Measurements from ENCODE around the gene MCM7. TPM values are rescaled to one million over a fixed set of nuclear protein-coding genes. Genes with fewer than 3 reads are reported as not detected.

MCM7 gene
- total and polyA plus RNA-seq, 2 of the 13 experiments (the other 11 are each of a cell fraction or from before 2014, with no cell fraction given): 84.5 to 214 TPM

GRCh38 chr7:100100420-100101015 is 679 bp downstream of the MCM7 start (continued):
- TF ChIP-seq ZNF503 (CRISPR knock-in tag; IDR thresholded peaks at IDR 0.05) (peak; percentile 58; the same call in 1 of the 2 replicates), ZBTB20 (CRISPR knock-in tag; IDR thresholded peaks at IDR 0.05; ENCODE audit: borderline replicate concordance, low read depth) (peak; percentile 51; the same call in 1 of the 2 replicates), KLF6 (CRISPR knock-in tag; IDR thresholded peaks at IDR 0.05) (peak; percentile 85), ZNF33A (CRISPR knock-in tag; IDR thresholded peaks at IDR 0.05; ENCODE audit: borderline replicate concordance) (no peak; the same call in 1 of the 2 replicates), HMG20A (CRISPR knock-in tag; IDR thresholded peaks at IDR 0.05; ENCODE audit: borderline replicate concordance) (peak; percentile 25; the same call in 1 of the 2 replicates), ZNF383 (CRISPR knock-in tag; IDR thresholded peaks at IDR 0.05; ENCODE audit: borderline replicate concordance) (0 out of 2 replicates have a peak, but pooled peaks have one; percentile 56), CREM (IDR thresholded peaks at IDR 0.05) (peak; percentile 52; the same call in 1 of the 2 replicates), CREM (CRISPR knock-in tag; IDR thresholded peaks at IDR 0.05) (0 out of 2 replicates have a peak, but pooled peaks have one; percentile 44), ZNF800 (CRISPR knock-in tag; IDR thresholded peaks at IDR 0.05) (no peak; the same call in 1 of the 2 replicates), HINFP (CRISPR knock-in tag; IDR thresholded peaks at IDR 0.05; ENCODE audit: low read depth) (peak; percentile 71), KDM2A (CRISPR knock-in tag; IDR thresholded peaks at IDR 0.05; ENCODE audit: borderline replicate concordance, low read depth) (peak; percentile 91), ZNF326 (CRISPR knock-in tag; IDR thresholded peaks at IDR 0.05; ENCODE audit: borderline replicate concordance) (no peak), SIX1 (CRISPR knock-in tag; IDR thresholded peaks at IDR 0.05; ENCODE audit: borderline replicate concordance) (no peak), DNMT3B (CRISPR knock-in tag; conservative IDR thresholded peaks at IDR 0.05) (0 out of 2 replicates have a peak, but pooled peaks have one; percentile 42), GABPA (IDR thresholded peaks at IDR 0.05; ENCODE audit: low read depth, low read length) (peak; percentile 99), GABPA (CRISPR knock-in tag; IDR thresholded peaks at IDR 0.05; ENCODE audit: low read depth) (peak; percentile 89), FOXK1 (CRISPR knock-in tag; IDR thresholded peaks at IDR 0.05; ENCODE audit: borderline replicate concordance, low read depth) (peak; percentile 99), SOX6 (IDR thresholded peaks at IDR 0.05) (no peak), SOX6 (CRISPR knock-in tag; IDR thresholded peaks at IDR 0.05) (peak; percentile 51), ZNF543 (CRISPR knock-in tag; IDR thresholded peaks at IDR 0.05) (peak; percentile 90), ZNF276 (CRISPR knock-in tag; IDR thresholded peaks at IDR 0.05; ENCODE audit: low read depth) (peak; percentile 72; the same call in 1 of the 2 replicates)

All from HepG2 (cell line).